ENCODE results near the gene DHRSX. TPM values are rescaled to one million over a fixed set of nuclear protein-coding genes. Genes with fewer than 3 reads are reported as not detected.
A peak's percentile ranks its signal among the peaks of the same experiment; 100 is the strongest.

DHRSX gene
- total and polyA plus RNA-seq, 4 donors, result 16.8 to 28.4 (median 24.0) TPM

- no peak for DNase-seq (ENCODE audit: low read depth in 4 of 6, low spot score in 6 of 6)
- Histone ChIP-seq H3K36me3 (ENCODE audit: control insufficient read depth, insufficient read depth, low read length) (peaks cover 54% of the 10 kb centered on the region), H3K4me1 (ENCODE audit: control insufficient read depth, insufficient read depth, low read length) (peaks cover 26% of the 10 kb centered on the region), H3K27me3 (ENCODE audit: control insufficient read depth, insufficient read depth, low read length) (no peaks in the 10 kb centered on the region), H3K9me3 (ENCODE audit: control insufficient read depth, insufficient read depth, low read length) (no peaks in the 10 kb centered on the region), H3K4me3 (ENCODE audit: low read depth, low read length) (no peak overlapping the region), H3K27ac (ENCODE audit: low read depth, low read length) (no peak overlapping the region)
- 97% methylated on average over 65 of the region's 65 CpGs for WGBS (ENCODE audit: insufficient coverage)
Measured at GRCh38 chrX:2489446-2490445, 11.0 kb downstream of the DHRSX start.

DNA sequence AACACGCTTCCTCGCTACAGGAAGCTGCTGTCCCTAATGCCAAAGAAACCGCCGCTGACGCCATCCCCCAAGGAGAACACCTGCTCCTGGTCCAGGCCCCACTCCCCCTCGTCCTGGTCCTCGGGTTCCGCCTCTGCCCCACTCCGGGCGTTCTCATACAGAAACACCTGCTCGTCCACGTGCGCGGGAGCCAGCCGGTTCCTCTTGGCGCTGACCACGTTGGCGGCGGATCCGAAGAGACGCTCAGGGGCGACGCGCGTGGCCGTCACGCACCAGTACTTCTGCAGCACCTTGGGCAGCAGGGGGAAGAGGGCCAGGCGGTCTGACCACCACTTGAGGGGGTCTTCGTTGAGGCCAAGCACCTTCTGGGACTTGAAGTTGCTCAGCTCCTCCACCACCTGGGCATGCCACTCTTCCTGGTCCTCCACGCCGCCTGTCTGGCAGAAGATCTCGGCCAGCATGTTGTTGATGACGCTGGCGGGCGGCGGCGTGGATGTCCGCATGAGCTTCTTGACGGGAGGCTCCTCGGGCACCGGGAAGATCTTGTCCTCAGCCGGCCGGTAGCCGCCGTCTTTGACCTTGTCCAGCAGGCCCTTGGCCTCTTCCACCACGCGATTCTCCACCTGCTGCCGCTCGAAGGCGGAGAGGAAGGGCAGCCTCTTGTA lies 12.0 kb downstream of the DHRSX start:
- Histone ChIP-seq H3K4me1 (ENCODE audit: control insufficient read depth, insufficient read depth, low read length) (peaks cover 36% of the 10 kb centered on the region), H3K4me3 (ENCODE audit: low read depth, low read length) (no peak overlapping the region), H3K27ac (ENCODE audit: low read depth, low read length) (no peak overlapping the region), H3K36me3 (ENCODE audit: control insufficient read depth, insufficient read depth, low read length) (peaks cover 54% of the 10 kb centered on the region), H3K9me3 (ENCODE audit: control insufficient read depth, insufficient read depth, low read length) (no peaks in the 10 kb centered on the region), H3K27me3 (ENCODE audit: control insufficient read depth, insufficient read depth, low read length) (no peaks in the 10 kb centered on the region)
- 98% methylated on average over 50 of the region's 50 CpGs for WGBS (ENCODE audit: insufficient coverage)
- DNase-seq (ENCODE audit: low read depth in 4 of 6, low spot score in 6 of 6), result no peak

- WGBS (ENCODE audit: insufficient coverage), result 98% methylated on average over 14 of the region's 16 CpGs
- peaks cover 30% of the 10 kb centered on the region for H3K4me1 ChIP-seq (ENCODE audit: control insufficient read depth, insufficient read depth, low read length)
- H3K27me3 ChIP-seq (ENCODE audit: control insufficient read depth, insufficient read depth, low read length), result no peaks in the 10 kb centered on the region
- H3K9me3 ChIP-seq (ENCODE audit: control insufficient read depth, insufficient read depth, low read length), result no peaks in the 10 kb centered on the region
- DNase-seq (ENCODE audit: low read depth in 4 of 6, low spot score in 6 of 6), result no peak
- no peak overlapping the region for H3K27ac ChIP-seq (ENCODE audit: low read depth, low read length)
- H3K4me3 ChIP-seq (ENCODE audit: low read depth, low read length), result no peak overlapping the region
- H3K36me3 ChIP-seq (ENCODE audit: control insufficient read depth, insufficient read depth, low read length), result peaks cover 48% of the 10 kb centered on the region
Measured at GRCh38 chrX:2487366-2487765, 13.4 kb downstream of the DHRSX start.

GRCh38 chrX:2486476-2487133 lies 14.2 kb downstream of the DHRSX start:
- 78% methylated on average over 26 of the region's 29 CpGs for WGBS (ENCODE audit: insufficient coverage)
- Histone ChIP-seq H3K4me3 (ENCODE audit: low read depth, low read length) (no peak overlapping the region), H3K27ac (ENCODE audit: low read depth, low read length) (no peak overlapping the region), H3K36me3 (ENCODE audit: control insufficient read depth, insufficient read depth, low read length) (peaks cover 46% of the 10 kb centered on the region), H3K4me1 (ENCODE audit: control insufficient read depth, insufficient read depth, low read length) (peaks cover 30% of the 10 kb centered on the region), H3K27me3 (ENCODE audit: control insufficient read depth, insufficient read depth, low read length) (no peaks in the 10 kb centered on the region), H3K9me3 (ENCODE audit: control insufficient read depth, insufficient read depth, low read length) (no peaks in the 10 kb centered on the region)
- DNase-seq (ENCODE audit: low read depth in 4 of 6, low spot score in 6 of 6), result no peak

- H3K4me3 ChIP-seq (ENCODE audit: low read depth, low read length), result no peak overlapping the region
- WGBS (ENCODE audit: insufficient coverage), result 58% methylated on average over 4 of the region's 10 CpGs
- DNase-seq (ENCODE audit: low read depth in 4 of 6, low spot score in 6 of 6), result no peak
- no peaks in the 10 kb centered on the region for H3K9me3 ChIP-seq (ENCODE audit: control insufficient read depth, insufficient read depth, low read length)
- no peak overlapping the region for H3K27ac ChIP-seq (ENCODE audit: low read depth, low read length)
- H3K4me1 ChIP-seq (ENCODE audit: control insufficient read depth, insufficient read depth, low read length), result peaks cover 30% of the 10 kb centered on the region
- H3K27me3 ChIP-seq (ENCODE audit: control insufficient read depth, insufficient read depth, low read length), result no peaks in the 10 kb centered on the region
- H3K36me3 ChIP-seq (ENCODE audit: control insufficient read depth, insufficient read depth, low read length), result peaks cover 46% of the 10 kb centered on the region
Measured at GRCh38 chrX:2485789-2486345, 14.9 kb downstream of the DHRSX start.

DNA sequence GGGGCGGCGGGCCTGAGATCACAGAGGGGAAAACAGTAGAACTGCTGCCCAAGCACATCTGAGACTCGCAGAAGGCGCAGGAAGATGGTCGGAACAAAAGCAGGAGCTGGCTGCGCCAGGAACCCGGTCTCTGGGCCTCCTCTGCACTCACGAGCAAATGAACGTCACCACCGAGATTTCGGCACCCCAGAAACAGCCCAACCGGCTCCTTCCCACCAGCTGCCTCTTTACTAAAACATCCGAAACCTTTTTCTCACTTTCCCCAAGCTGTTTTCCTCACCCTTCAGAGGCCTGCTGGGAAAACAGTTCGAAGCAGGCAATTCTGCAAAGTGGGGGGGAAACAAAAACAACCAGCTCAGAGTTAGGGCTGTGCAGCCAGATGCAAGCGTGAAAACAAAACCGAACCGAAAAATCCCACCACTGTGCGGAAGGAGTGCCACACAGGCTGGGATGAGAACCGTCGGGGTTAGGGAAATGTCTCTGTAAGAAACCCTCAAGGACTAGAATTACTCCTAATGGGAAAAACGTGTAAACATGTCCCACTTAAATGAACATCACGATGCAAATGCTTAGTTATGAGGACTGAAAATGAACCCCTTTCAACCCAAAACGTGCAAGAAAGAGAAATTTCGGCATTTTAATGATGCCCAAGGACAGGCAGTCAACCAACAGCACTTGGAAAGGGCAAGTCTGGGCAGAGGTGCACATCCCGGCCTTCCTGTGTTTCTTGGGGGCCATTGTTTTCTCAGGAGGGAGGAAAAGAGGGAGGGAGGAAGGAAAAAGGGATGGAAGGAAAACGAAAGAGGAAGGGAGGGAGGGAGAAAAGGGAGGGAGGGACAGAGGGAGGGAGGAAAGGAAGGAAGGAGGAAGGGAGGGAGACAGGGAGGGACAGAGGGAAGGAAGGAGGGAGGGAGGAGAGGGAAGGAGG lies 15.8 kb downstream of the DHRSX start:
- no peak overlapping the region for H3K4me3 ChIP-seq (ENCODE audit: low read depth, low read length)
- peaks cover 40% of the 10 kb centered on the region for H3K36me3 ChIP-seq (ENCODE audit: control insufficient read depth, insufficient read depth, low read length)
- DNase-seq (ENCODE audit: low read depth in 4 of 6, low spot score in 6 of 6), result peak; percentile 12 to 76 (median 52)
- peak overlapping the region; percentile 63 for H3K27ac ChIP-seq (ENCODE audit: low read depth, low read length)
- 24% methylated on average over 17 of the region's 26 CpGs for WGBS (ENCODE audit: insufficient coverage)
- peaks cover 30% of the 10 kb centered on the region for H3K4me1 ChIP-seq (ENCODE audit: control insufficient read depth, insufficient read depth, low read length)
- H3K9me3 ChIP-seq (ENCODE audit: control insufficient read depth, insufficient read depth, low read length), result no peaks in the 10 kb centered on the region
- H3K27me3 ChIP-seq (ENCODE audit: control insufficient read depth, insufficient read depth, low read length), result no peaks in the 10 kb centered on the region

- H3K4me3 ChIP-seq (ENCODE audit: low read depth, low read length), result no peak overlapping the region
- H3K27me3 ChIP-seq (ENCODE audit: control insufficient read depth, insufficient read depth, low read length), result no peaks in the 10 kb centered on the region
- H3K9me3 ChIP-seq (ENCODE audit: control insufficient read depth, insufficient read depth, low read length), result no peaks in the 10 kb centered on the region
- H3K36me3 ChIP-seq (ENCODE audit: control insufficient read depth, insufficient read depth, low read length), result peaks cover 33% of the 10 kb centered on the region
- 33% methylated on average over 12 of the region's 12 CpGs for WGBS (ENCODE audit: insufficient coverage)
- peaks cover 30% of the 10 kb centered on the region for H3K4me1 ChIP-seq (ENCODE audit: control insufficient read depth, insufficient read depth, low read length)
- DNase-seq (ENCODE audit: low read depth in 4 of 6, low spot score in 6 of 6), result peak in 2 of 6 donors; percentile 29 to 67
- peak overlapping the region; percentile 63 for H3K27ac ChIP-seq (ENCODE audit: low read depth, low read length)
Measured at GRCh38 chrX:2484256-2484655, 16.5 kb downstream of the DHRSX start.

DNA sequence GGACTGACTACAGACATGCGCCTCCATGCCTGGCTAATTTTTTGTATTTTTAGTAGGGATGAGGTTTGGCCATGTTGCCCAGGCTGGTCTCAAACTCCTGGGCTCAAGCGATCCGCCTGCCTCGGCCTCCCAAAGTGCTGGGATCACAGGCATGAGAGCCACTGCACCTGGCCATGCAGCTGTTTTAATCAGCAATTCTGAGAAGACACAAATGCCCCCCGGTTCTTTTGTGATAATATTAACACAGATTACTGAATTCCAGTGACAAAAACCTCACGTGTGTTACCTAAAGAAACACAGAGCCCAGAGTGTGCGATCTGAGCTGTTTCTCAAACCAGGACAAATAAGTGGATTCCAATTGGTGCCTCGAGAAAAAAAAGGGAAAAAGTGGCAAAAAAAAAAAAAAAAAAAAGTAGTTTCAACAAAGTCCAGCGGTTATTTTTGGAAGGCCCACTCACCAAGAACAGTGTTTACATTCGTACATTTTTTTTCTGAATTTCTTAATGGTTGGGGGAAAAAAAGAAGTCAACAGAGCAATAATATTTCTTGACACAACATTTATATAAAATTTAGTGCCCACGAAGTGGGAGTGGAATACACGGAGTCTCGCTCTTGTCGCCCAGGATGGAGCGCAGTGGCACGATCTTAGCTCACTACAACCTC lies 17.2 kb downstream of the DHRSX start:
- Histone ChIP-seq H3K9me3 (ENCODE audit: control insufficient read depth, insufficient read depth, low read length) (no peaks in the 10 kb centered on the region), H3K36me3 (ENCODE audit: control insufficient read depth, insufficient read depth, low read length) (peaks cover 25% of the 10 kb centered on the region), H3K4me1 (ENCODE audit: control insufficient read depth, insufficient read depth, low read length) (peaks cover 30% of the 10 kb centered on the region), H3K4me3 (ENCODE audit: low read depth, low read length) (no peak overlapping the region), H3K27me3 (ENCODE audit: control insufficient read depth, insufficient read depth, low read length) (no peaks in the 10 kb centered on the region), H3K27ac (ENCODE audit: low read depth, low read length) (no peak overlapping the region)
- 95% methylated on average over 10 of the region's 16 CpGs for WGBS (ENCODE audit: insufficient coverage)
- no peak for DNase-seq (ENCODE audit: low read depth in 4 of 6, low spot score in 6 of 6)

Data from spinal cord (tissue), 10 donors.